ENCODE results near the gene SKA3. TPM values are rescaled to one million over a fixed set of nuclear protein-coding genes. Genes with fewer than 3 reads are reported as not detected.

The SKA3 gene
- total and polyA plus RNA-seq, 2 of the 13 experiments (the other 11 are each of a cell fraction or from before 2014, with no cell fraction given): 7.2 to 10.8 TPM

DNA sequence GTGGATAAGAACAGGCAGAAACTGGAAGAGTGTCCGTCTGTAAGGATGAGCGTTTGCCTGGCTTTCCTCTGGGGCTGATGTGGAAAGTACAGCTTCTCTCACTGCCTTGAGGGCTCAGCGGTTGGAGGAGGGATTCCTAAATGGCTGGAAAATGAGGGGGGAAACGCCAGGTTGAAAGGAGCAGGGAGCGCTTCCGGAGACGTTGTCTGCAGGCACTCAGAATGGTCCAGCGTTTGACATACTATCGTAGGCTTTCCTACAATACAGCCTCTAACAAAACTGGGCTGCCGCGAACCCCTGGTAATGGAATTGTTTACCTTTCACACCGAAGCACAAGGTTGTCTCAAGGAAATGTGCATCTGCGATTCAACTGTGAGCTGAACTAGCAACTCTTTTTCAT is 40.0 kb upstream of the SKA3 start:
- Histone ChIP-seq H4K20me1 (ENCODE audit: insufficient read depth, low read length) (no peaks in the 10 kb centered on the region), H2AFZ (ENCODE audit: low read length) (peak overlapping the region; percentile 40), H3K9ac (ENCODE audit: insufficient read depth, low read depth, low read length) (no peak overlapping the region), H3K79me2 (ENCODE audit: insufficient read depth, low read length) (no peaks in the 10 kb centered on the region), H3K4me2 (ENCODE audit: low read depth, low read length) (peak overlapping the region; percentile 62), H3K4me3 (replicated peaks in 1 of 3; ENCODE audit: insufficient read depth in 1 of 3, low read depth in 2 of 3, low read length in 3 of 3) (0 out of 6 replicates have a peak overlapping the region, but pooled peaks of 1 of the 3 experiments have one; percentile 19), H3K27ac (ENCODE audit: extremely low read length, insufficient read depth, low read length) (no peak overlapping the region), H3K4me1 (ENCODE audit: insufficient read depth, low read length) (peaks cover 7% of the 10 kb centered on the region; the same call in 1 of the 2 replicates), H3K36me3 (replicated peaks in 1 of 2; ENCODE audit: control insufficient read depth in 1 of 2, insufficient read depth in 2 of 2, low read length in 2 of 2) (no peaks in the 10 kb centered on the region), H3K27me3 (ENCODE audit: control insufficient read depth in 1 of 2, insufficient read depth in 2 of 2, low read length in 2 of 2) (peaks cover 2 to 5% of the 10 kb centered on the region in 2 experiments; a peak in 1 of 5 replicates), H3K9me3 (ENCODE audit: low read length) (peaks cover 7% of the 10 kb centered on the region)
- in situ Hi-C loops (cut with HindIII; ENCODE audit: extremely low pct_ligation_motif_present, low pct_unique_long_range_greater_than_20kb): no loop called here
- ChIA-PET CTCF (ENCODE audit: low intra/inter-chr PET ratio, low total read pairs) (no interaction called here), POLR2A (no interaction called here)
- intact Hi-C loops (cut with micrococcal nuclease; ENCODE audit: unreplicated experiment): no loop called here
- ATAC-seq (no peak), FAIRE-seq (no peak), DNase-seq (ENCODE audit: low spot score) (no peak)
- WGBS (ENCODE audit: low lambda C conversion rate): 5% methylated on average over 12 of the region's 13 CpGs
- BruUV-seq (replicated peaks): no TSS peak
- TF ChIP-seq PHF8 (CRISPR knock-in tag; IDR thresholded peaks at IDR 0.05): no peak
- TF ChIP-seq HOXD1 (CRISPR knock-in tag; IDR thresholded peaks at IDR 0.05): no peak
- TF ChIP-seq, protein P1, sequence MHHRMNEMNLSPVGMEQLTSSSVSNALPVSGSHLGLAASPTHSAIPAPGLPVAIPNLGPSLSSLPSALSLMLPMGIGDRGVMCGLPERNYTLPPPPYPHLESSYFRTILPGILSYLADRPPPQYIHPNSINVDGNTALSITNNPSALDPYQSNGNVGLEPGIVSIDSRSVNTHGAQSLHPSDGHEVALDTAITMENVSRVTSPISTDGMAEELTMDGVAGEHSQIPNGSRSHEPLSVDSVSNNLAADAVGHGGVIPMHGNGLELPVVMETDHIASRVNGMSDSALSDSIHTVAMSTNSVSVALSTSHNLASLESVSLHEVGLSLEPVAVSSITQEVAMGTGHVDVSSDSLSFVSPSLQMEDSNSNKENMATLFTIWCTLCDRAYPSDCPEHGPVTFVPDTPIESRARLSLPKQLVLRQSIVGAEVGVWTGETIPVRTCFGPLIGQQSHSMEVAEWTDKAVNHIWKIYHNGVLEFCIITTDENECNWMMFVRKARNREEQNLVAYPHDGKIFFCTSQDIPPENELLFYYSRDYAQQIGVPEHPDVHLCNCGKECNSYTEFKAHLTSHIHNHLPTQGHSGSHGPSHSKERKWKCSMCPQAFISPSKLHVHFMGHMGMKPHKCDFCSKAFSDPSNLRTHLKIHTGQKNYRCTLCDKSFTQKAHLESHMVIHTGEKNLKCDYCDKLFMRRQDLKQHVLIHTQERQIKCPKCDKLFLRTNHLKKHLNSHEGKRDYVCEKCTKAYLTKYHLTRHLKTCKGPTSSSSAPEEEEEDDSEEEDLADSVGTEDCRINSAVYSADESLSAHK (CRISPR knock-in tag; IDR thresholded peaks at IDR 0.05; ENCODE audit: borderline replicate concordance): no peak
- no peak for TF ChIP-seq ZNF282 (IDR thresholded peaks at IDR 0.05; ENCODE audit: partially characterized antibody)
- no peak for TF ChIP-seq TOPORS (CRISPR knock-in tag; IDR thresholded peaks at IDR 0.05)
- no peak for TF ChIP-seq CC2D1A (CRISPR knock-in tag; IDR thresholded peaks at IDR 0.05)
- TF ChIP-seq ZNF407 (CRISPR knock-in tag; IDR thresholded peaks at IDR 0.05; ENCODE audit: not compliant biosample characterization): no peak
- TF ChIP-seq ZNF713 (CRISPR knock-in tag; IDR thresholded peaks at IDR 0.05): no peak
- TF ChIP-seq, protein P2, sequence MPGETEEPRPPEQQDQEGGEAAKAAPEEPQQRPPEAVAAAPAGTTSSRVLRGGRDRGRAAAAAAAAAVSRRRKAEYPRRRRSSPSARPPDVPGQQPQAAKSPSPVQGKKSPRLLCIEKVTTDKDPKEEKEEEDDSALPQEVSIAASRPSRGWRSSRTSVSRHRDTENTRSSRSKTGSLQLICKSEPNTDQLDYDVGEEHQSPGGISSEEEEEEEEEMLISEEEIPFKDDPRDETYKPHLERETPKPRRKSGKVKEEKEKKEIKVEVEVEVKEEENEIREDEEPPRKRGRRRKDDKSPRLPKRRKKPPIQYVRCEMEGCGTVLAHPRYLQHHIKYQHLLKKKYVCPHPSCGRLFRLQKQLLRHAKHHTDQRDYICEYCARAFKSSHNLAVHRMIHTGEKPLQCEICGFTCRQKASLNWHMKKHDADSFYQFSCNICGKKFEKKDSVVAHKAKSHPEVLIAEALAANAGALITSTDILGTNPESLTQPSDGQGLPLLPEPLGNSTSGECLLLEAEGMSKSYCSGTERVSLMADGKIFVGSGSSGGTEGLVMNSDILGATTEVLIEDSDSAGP (CRISPR knock-in tag; IDR thresholded peaks at IDR 0.05; ENCODE audit: borderline replicate concordance): no peak
- no peak for TF ChIP-seq UBTF (CRISPR knock-in tag; IDR thresholded peaks at IDR 0.05)
